Measurements from ENCODE around the gene TNPO3.

DNA sequence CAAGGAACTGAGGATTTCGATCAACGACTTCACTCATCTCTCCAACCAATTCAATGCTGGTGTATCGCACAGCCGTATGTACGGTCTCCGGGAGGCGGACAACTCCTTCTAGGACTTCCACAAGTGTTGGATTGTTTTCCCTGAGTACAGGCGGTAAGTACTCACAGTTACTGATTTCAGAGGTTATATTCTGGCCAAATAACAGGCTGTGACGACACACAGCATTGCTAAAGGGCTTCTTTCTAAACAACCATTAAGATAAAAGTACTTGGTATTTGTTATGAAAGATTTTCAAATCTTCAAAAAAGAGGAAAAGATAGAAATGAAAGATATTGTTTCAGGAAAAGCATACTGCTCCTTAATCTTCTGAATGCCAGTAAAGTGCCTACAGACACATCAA lies 65.0 kb downstream of the TNPO3 start:
- TF ChIP-seq, protein P1, sequence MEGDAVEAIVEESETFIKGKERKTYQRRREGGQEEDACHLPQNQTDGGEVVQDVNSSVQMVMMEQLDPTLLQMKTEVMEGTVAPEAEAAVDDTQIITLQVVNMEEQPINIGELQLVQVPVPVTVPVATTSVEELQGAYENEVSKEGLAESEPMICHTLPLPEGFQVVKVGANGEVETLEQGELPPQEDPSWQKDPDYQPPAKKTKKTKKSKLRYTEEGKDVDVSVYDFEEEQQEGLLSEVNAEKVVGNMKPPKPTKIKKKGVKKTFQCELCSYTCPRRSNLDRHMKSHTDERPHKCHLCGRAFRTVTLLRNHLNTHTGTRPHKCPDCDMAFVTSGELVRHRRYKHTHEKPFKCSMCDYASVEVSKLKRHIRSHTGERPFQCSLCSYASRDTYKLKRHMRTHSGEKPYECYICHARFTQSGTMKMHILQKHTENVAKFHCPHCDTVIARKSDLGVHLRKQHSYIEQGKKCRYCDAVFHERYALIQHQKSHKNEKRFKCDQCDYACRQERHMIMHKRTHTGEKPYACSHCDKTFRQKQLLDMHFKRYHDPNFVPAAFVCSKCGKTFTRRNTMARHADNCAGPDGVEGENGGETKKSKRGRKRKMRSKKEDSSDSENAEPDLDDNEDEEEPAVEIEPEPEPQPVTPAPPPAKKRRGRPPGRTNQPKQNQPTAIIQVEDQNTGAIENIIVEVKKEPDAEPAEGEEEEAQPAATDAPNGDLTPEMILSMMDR (IDR thresholded peaks at IDR 0.05; ENCODE audit: insufficient read depth, low read length, poor library complexity, severe bottlenecking) = no peak
- no peak for TF ChIP-seq EZH2phosphoT487 (conservative IDR thresholded peaks at IDR 0.05; ENCODE audit: low read length)
